Glomerular visceral epithelial cell (primary cell): ENCODE data around the gene TRIM7.
"Not testable (repeated sequence)": the region's sequence is repeated elsewhere in the genome, so short reads cannot be mapped to it uniquely, and the experiment has no call there.

Experiments
- DNase-seq: peaks from one replicate; pipeline ENCODE4 v3.0.0-alpha.2; 2016; ENCODE audit errors: extremely low spot score

The TRIM7 gene

DNA sequence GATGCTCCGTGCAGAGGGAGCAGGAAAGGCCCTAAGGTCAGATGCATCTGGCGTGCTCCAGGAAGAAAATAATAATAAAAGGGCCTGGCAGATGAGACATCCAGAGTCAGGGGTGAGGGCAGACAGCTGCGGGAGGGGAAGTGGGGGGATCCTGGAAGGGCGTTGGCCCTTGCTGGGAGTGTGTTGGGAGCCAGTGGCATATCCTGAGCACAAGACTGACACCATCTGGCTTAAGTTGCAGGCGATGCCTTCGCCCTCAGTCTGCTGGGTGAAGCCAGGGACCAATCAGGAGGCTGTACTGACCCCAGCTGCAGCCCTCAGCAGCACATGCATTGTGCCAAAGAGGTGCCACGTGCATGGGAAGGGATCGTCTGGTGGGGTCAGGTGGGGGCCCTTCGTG lies 53.9 kb downstream of the TRIM7 start:
- no peak for DNase-seq

DNA sequence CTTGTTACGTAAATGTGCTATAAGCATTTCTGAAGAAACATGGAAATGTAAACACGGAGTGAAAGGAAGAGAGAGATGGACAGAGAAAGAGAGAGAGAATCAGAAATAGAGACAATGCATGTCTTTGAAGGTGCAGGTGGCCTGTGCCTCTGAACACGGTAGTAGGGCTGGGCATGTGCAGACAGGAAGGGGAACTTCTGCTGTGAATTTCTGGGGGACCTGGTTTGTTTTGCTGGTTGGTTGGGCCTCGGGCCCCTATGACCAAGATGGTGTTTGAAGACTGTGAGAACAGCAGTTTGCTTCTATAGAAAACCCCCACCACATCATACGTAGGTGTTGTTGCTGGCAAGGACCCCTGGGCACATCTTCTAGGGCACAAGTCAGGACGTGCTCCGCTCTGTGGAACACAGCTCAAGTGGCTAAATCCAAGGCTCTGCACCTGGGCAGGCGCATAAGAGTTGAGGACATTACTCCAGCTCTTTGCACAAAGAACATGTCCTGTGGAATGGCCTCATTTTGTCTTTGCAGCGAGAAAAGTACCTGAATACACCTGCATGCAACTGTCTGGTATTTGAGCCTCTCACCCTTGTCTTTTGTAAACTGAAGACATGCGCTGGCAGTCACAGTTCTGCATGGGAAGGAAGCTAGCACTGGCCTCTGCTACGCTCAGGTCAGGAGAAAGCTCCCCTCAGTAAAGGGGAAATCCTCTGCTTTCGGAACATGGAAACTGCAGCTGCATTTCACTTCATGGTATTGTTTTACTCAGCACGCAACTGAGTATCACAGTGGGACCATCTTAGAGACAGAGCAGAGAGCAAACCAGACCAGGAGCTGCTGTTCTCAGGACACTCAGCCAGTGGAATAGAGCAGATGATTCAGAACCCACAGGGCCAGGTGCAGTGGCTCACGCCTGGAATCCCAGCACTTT lies 54.9 kb downstream of the TRIM7 start:
- no peak for DNase-seq

DNA sequence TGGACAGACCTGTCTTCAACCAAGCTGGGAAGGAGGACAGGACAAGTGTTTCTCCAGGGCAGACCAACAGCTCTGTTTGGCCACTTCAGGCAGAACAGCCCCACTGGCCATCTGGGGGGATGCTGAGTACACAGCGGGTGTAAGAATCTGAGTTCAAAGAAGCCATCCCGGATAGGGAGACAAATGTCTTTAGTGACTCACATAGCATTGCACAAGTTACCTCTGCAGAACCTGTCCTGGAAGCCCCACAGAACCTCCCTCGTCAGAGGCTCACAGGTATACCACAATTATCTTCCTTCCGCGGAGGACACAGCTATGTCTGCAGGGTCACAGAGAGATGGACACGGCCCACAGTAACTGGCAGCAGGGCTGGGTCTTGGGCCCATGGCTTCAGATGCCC lies 55.6 kb downstream of the TRIM7 start:
- no peak for DNase-seq

DNA sequence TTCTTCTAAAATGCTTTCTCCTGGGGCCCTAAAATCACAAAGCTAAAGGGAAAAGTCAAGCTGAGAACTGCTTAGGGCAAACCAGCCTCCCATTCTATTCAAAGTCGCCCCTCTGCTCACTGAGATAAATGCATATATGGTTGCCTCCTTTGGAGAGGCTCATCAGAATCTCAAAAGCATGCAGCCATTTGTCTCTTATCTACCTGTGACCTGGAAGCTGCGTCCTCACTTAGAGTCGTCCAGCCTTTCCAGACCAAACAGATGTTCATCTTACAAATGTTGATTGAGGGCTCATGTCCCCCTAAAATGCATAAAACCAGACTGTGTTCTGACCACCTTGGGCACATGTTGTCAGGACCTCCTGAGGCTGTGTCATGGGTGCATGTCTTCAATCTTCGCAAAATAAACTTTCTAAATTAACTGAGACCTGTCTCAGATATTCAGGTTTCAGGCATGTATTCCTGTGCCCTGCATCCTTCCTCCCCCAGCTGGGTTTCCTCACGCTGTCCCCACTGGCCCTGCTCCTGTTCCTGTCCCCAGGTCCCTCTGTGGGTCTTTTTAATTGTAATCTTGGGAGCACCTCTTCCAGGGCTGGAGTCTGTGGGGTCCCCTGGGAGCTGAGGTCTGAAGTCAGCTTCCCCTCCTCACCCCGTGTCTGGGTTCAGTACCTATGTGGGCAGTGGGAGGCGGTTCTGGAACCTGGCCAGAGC lies 57.9 kb downstream of the TRIM7 start, which contains the start of gene OR2V2:
TSS of gene OR2V2 (plus strand) at position 660 of the 710 bp plus-strand sequence. CDS start 7,357 bp downstream, outside the sequence.
- not testable (repeated sequence) for DNase-seq

DNA sequence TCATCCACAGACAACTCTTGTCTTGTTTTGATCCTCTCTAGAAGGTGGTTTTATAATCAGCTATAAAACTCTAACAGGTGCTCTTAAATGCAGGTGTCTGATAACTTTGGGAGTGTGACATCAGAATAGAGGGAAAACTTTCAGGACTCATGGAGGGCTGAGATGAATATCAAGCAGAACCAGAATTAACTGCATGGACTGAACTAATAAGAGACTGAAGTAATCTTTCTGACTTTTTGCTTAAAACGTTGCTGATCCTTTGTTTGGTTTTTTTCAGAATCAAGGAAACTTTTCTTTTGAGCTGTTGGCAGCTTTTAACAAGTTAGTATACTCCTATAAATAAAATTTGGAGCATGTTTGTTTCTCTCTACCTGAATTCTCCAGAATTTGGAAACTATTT lies 59.9 kb downstream of the TRIM7 start:
- DNase-seq = no peak
